DMS79 treated with DMSO at 0.1 percent for 48 hours (cell line): Measurements from ENCODE around the gene CDH8.
A peak's percentile ranks its signal among the peaks of the same experiment; 100 is the strongest.

ENCODE experiments used
- DNase-seq: peaks from one replicate; lab custom pipeline; 2025; lab: John Stamatoyannopoulos, UW

The CDH8 gene

GRCh38 chr16:62036101-62036801 is at the start of gene CDH8:
TSS of gene CDH8 (minus strand) at chr16:62036438. CDS start at chr16:62021403, 15,035 bp downstream.
- DNase-seq: peak; percentile 38

- DNase-seq: no peak
Measured at GRCh38 chr16:62079236-62079635, 43.0 kb upstream of the CDH8 start.

- DNase-seq: no peak
Measured at GRCh38 chr16:62077998-62078397, 41.8 kb upstream of the CDH8 start.

GRCh38 chr16:62076886-62077285 is 40.6 kb upstream of the CDH8 start:
- DNase-seq: no peak

- no peak for DNase-seq
Measured at GRCh38 chr16:62068747-62069146, 32.5 kb upstream of the CDH8 start.

GRCh38 chr16:62067981-62068380 is 31.7 kb upstream of the CDH8 start:
- no peak for DNase-seq

GRCh38 chr16:62067182-62067581 is 30.9 kb upstream of the CDH8 start:
- no peak for DNase-seq

GRCh38 chr16:62066747-62067146 is 30.5 kb upstream of the CDH8 start:
- no peak for DNase-seq

- no peak for DNase-seq
Measured at GRCh38 chr16:62064173-62064572, 27.9 kb upstream of the CDH8 start.

- no peak for DNase-seq
Measured at GRCh38 chr16:62060089-62060488, 23.9 kb upstream of the CDH8 start.

- no peak for DNase-seq
Measured at GRCh38 chr16:62059527-62059926, 23.3 kb upstream of the CDH8 start.

GRCh38 chr16:62058412-62058811 is 22.2 kb upstream of the CDH8 start:
- DNase-seq: no peak

GRCh38 chr16:62051942-62052341 is 15.7 kb upstream of the CDH8 start:
- no peak for DNase-seq

GRCh38 chr16:62050793-62051192 is 14.6 kb upstream of the CDH8 start:
- no peak for DNase-seq

- DNase-seq: no peak
Measured at GRCh38 chr16:62046801-62047200, 10.6 kb upstream of the CDH8 start.

GRCh38 chr16:62041401-62041800 is 5.2 kb upstream of the CDH8 start:
- DNase-seq: no peak

- DNase-seq: no peak
Measured at GRCh38 chr16:62038646-62039045, 2.4 kb upstream of the CDH8 start.

GRCh38 chr16:62038225-62038624 is 2.0 kb upstream of the CDH8 start:
- no peak for DNase-seq

- DNase-seq: no peak
Measured at GRCh38 chr16:62036802-62037135, 531 bp upstream of the CDH8 start.

GRCh38 chr16:62035115-62036092 is 834 bp downstream of the CDH8 start:
- peak; percentile 27 for DNase-seq

GRCh38 chr16:62034231-62035114 is 1.8 kb downstream of the CDH8 start:
- DNase-seq: peak; percentile 27

GRCh38 chr16:62033065-62033464 is 3.2 kb downstream of the CDH8 start:
- DNase-seq: peak; percentile 6
